Measurements from ENCODE around the gene CFAP77.

The CFAP77 gene

DNA sequence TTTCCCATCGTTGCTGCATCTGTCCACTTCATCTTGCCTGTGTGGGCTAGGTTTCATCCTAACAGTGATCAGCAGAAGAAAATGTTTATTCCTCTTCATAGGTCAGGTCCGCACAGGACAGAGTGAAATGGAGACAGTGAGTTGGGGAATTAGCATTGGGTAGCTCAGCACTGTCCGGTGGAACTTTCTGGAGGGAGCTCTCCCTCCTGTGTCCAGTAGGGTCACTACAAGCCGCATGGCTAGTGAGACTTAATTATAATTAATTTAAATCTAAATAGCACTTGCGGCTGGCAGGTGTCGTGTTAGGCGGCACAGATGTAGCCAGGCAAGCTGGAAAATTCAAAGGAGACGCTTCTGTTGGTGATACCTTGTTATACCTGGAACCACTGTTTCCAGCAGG, 48.4 kb downstream of the CFAP77 start:
- no peaks in the 10 kb centered on the region for H3K36me3 ChIP-seq (ENCODE audit: control insufficient read depth, insufficient read depth, low read length)
- H3K4me3 ChIP-seq (ENCODE audit: low read depth, low read length), result no peak overlapping the region
- no peaks in the 10 kb centered on the region for H3K9me3 ChIP-seq (ENCODE audit: control insufficient read depth, insufficient read depth, low read length)
- H3K9ac ChIP-seq (ENCODE audit: low read depth, low read length), result no peak overlapping the region
- H3K4me1 ChIP-seq (ENCODE audit: control insufficient read depth, insufficient read depth, low read length), result no peaks in the 10 kb centered on the region
- H3K27me3 ChIP-seq (ENCODE audit: control insufficient read depth, insufficient read depth, low read length), result no peaks in the 10 kb centered on the region

DNA sequence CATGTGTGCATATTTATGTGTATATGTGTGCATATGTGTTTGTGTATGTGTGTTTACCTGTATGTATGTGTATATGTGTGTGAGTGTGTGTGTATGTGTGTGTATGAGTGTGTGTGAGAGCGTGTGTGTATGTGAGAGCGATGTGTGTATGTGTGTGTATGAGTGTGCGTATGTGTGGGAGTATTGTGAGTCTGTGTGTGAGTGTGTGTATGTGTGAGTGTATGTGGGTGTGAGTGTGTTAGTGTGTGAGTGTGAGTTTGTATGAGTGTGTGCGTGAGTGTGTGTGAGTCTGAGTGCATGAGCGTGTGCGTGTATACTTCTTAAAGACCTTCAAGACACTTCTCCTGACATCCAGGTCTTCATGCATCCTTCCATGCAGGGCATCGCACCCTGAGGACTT, 49.6 kb downstream of the CFAP77 start:
- H3K4me1 ChIP-seq (ENCODE audit: control insufficient read depth, insufficient read depth, low read length), result no peaks in the 10 kb centered on the region
- no peaks in the 10 kb centered on the region for H3K27me3 ChIP-seq (ENCODE audit: control insufficient read depth, insufficient read depth, low read length)
- no peak overlapping the region for H3K9ac ChIP-seq (ENCODE audit: low read depth, low read length)
- no peaks in the 10 kb centered on the region for H3K9me3 ChIP-seq (ENCODE audit: control insufficient read depth, insufficient read depth, low read length)
- H3K4me3 ChIP-seq (ENCODE audit: low read depth, low read length), result no peak overlapping the region
- no peaks in the 10 kb centered on the region for H3K36me3 ChIP-seq (ENCODE audit: control insufficient read depth, insufficient read depth, low read length)

DNA sequence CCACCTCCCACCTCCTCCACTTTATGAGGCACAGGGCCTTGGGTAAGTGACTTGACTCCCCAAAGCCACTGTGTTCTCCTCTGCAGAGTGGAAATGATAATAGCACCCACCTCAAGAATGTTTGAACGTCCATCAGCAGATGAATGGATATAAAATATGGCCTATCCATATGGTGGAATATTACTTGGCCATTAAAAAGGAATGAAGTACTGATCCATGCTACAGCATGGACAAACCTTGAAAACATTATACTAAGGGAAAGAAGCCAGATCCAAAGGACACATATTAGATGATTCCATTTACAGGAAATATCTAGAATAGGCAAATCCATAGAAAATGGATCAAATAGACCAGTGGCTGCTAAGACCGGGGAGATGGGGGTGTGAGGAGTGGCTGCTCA, 50.2 kb downstream of the CFAP77 start:
- Histone ChIP-seq H3K27me3 (ENCODE audit: control insufficient read depth, insufficient read depth, low read length) (no peaks in the 10 kb centered on the region), H3K36me3 (ENCODE audit: control insufficient read depth, insufficient read depth, low read length) (no peaks in the 10 kb centered on the region), H3K4me1 (ENCODE audit: control insufficient read depth, insufficient read depth, low read length) (no peaks in the 10 kb centered on the region), H3K4me3 (ENCODE audit: low read depth, low read length) (no peak overlapping the region), H3K9me3 (ENCODE audit: control insufficient read depth, insufficient read depth, low read length) (no peaks in the 10 kb centered on the region), H3K9ac (ENCODE audit: low read depth, low read length) (no peak overlapping the region)

DNA sequence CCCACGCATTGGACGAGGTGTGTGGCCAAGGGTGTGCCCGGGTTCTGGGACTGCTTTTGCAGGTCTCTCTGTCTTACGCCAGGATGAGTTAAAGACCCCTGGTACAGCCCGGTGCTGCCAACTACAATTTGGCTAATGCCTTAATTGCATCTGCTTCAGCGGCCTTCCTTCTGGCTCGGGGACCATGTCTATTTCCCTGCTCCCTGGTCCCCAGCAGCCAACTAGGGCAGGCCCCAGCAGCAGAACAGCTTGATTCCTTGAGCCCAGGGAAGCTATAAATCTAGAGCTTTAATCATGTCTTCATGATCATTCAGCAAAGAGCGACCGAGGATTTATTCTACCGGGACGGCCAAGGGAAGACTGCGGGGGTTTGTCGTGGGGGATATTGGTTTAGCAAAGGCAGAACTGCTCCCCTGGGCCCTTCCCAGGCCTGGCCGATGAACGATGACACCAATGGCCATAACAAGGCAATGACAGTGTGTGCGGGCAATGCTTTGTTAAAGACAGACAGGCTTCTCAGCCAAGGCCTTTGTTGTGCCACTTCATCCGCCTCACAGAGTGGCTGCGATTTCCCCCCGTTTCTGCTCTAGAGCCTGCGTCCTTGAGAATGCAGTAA, 51.4 kb downstream of the CFAP77 start:
- Histone ChIP-seq H3K4me3 (ENCODE audit: low read depth, low read length) (no peak overlapping the region), H3K27me3 (ENCODE audit: control insufficient read depth, insufficient read depth, low read length) (no peaks in the 10 kb centered on the region)

GRCh38 chr9:132461971-132462370, 52.0 kb downstream of the CFAP77 start:
- H3K4me3 ChIP-seq (ENCODE audit: low read depth, low read length), result no peak overlapping the region
- no peaks in the 10 kb centered on the region for H3K4me1 ChIP-seq (ENCODE audit: control insufficient read depth, insufficient read depth, low read length)
- no peaks in the 10 kb centered on the region for H3K9me3 ChIP-seq (ENCODE audit: control insufficient read depth, insufficient read depth, low read length)
- H3K27me3 ChIP-seq (ENCODE audit: control insufficient read depth, insufficient read depth, low read length), result no peaks in the 10 kb centered on the region
- H3K36me3 ChIP-seq (ENCODE audit: control insufficient read depth, insufficient read depth, low read length), result no peaks in the 10 kb centered on the region
- H3K9ac ChIP-seq (ENCODE audit: low read depth, low read length), result no peak overlapping the region

More for the DNA sequence above, 51.4 kb downstream of the CFAP77 start:
- Histone ChIP-seq H3K36me3 (ENCODE audit: control insufficient read depth, insufficient read depth, low read length) (no peaks in the 10 kb centered on the region), H3K9me3 (ENCODE audit: control insufficient read depth, insufficient read depth, low read length) (no peaks in the 10 kb centered on the region), H3K9ac (ENCODE audit: low read depth, low read length) (no peak overlapping the region), H3K4me1 (ENCODE audit: control insufficient read depth, insufficient read depth, low read length) (no peaks in the 10 kb centered on the region)

DNA sequence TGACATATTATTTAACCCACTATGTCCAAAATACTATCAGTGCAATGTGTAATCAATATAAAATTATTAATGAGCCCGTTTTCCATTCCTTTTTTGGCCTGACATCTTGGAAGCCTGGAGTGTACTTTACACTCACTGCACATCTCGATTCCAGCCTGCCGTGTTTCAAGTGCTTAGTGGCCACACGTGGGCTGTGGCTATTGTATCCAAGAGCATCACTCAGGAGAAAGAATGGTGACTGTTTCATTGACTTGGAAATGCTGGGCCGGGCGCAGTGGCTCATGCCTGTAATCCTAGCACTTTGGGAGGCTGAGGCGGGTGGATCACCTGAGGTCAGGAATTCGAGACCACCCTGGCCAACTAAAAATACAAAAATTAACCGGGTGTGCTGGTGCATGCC, 54.5 kb downstream of the CFAP77 start:
- Histone ChIP-seq H3K9me3 (ENCODE audit: control insufficient read depth, insufficient read depth, low read length) (no peaks in the 10 kb centered on the region), H3K36me3 (ENCODE audit: control insufficient read depth, insufficient read depth, low read length) (no peaks in the 10 kb centered on the region), H3K4me1 (ENCODE audit: control insufficient read depth, insufficient read depth, low read length) (no peaks in the 10 kb centered on the region), H3K9ac (ENCODE audit: low read depth, low read length) (no peak overlapping the region), H3K4me3 (ENCODE audit: low read depth, low read length) (no peak overlapping the region), H3K27me3 (ENCODE audit: control insufficient read depth, insufficient read depth, low read length) (no peaks in the 10 kb centered on the region)

GRCh38 chr9:132465131-132465635, 55.2 kb downstream of the CFAP77 start:
- Histone ChIP-seq H3K27me3 (ENCODE audit: control insufficient read depth, insufficient read depth, low read length) (no peaks in the 10 kb centered on the region), H3K9me3 (ENCODE audit: control insufficient read depth, insufficient read depth, low read length) (no peaks in the 10 kb centered on the region), H3K4me1 (ENCODE audit: control insufficient read depth, insufficient read depth, low read length) (no peaks in the 10 kb centered on the region), H3K36me3 (ENCODE audit: control insufficient read depth, insufficient read depth, low read length) (no peaks in the 10 kb centered on the region), H3K9ac (ENCODE audit: low read depth, low read length) (no peak overlapping the region), H3K4me3 (ENCODE audit: low read depth, low read length) (no peak overlapping the region)

DNA sequence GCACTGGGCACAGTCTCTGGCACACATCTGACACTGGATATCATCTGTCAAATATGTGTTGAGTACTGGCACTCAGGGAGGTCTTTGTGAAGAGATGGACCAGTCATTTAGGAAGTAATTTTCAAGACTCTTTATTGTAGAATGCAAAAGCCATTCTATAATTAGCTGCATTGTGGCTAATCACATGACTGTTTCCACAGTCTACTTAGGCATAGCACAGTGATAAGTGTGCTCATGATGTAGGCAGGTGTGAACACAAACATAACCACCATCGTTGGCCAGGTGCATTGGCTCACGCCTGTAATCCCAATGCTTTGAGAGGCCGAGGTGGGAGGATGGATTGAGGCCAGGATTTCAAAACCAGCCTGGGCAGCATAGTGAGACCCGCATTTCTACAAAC, 62.2 kb downstream of the CFAP77 start:
- H3K9ac ChIP-seq (ENCODE audit: low read depth, low read length), result no peak overlapping the region
- H3K27me3 ChIP-seq (ENCODE audit: control insufficient read depth, insufficient read depth, low read length), result no peaks in the 10 kb centered on the region
- no peaks in the 10 kb centered on the region for H3K9me3 ChIP-seq (ENCODE audit: control insufficient read depth, insufficient read depth, low read length)
- no peaks in the 10 kb centered on the region for H3K36me3 ChIP-seq (ENCODE audit: control insufficient read depth, insufficient read depth, low read length)
- no peaks in the 10 kb centered on the region for H3K4me1 ChIP-seq (ENCODE audit: control insufficient read depth, insufficient read depth, low read length)
- H3K4me3 ChIP-seq (ENCODE audit: low read depth, low read length), result no peak overlapping the region

DNA sequence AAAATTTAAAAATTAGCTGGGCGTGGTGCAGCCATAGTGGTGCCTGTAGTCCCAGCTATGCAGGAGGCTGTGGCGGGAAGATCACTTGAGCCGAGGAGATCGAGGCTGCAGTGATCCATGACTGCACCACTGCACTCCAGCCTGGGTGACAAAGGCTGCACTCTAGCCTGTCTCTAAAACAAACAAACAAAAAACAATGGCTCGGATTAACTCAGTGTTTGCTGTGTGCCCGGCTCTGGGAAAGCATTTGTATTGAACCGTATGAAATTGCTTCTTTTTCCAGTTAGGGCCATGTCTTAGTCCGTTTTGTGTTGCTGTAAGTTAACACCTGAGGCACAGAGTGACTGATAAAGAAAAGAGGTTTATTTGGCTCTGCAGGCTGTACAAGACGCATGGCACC, 62.6 kb downstream of the CFAP77 start:
- H3K9ac ChIP-seq (ENCODE audit: low read depth, low read length), result no peak overlapping the region
- no peak overlapping the region for H3K4me3 ChIP-seq (ENCODE audit: low read depth, low read length)
- no peaks in the 10 kb centered on the region for H3K36me3 ChIP-seq (ENCODE audit: control insufficient read depth, insufficient read depth, low read length)
- no peaks in the 10 kb centered on the region for H3K9me3 ChIP-seq (ENCODE audit: control insufficient read depth, insufficient read depth, low read length)
- no peaks in the 10 kb centered on the region for H3K4me1 ChIP-seq (ENCODE audit: control insufficient read depth, insufficient read depth, low read length)
- H3K27me3 ChIP-seq (ENCODE audit: control insufficient read depth, insufficient read depth, low read length), result no peaks in the 10 kb centered on the region

- Histone ChIP-seq H3K4me3 (ENCODE audit: low read depth, low read length) (no peak overlapping the region), H3K27me3 (ENCODE audit: control insufficient read depth, insufficient read depth, low read length) (no peaks in the 10 kb centered on the region), H3K9me3 (ENCODE audit: control insufficient read depth, insufficient read depth, low read length) (no peaks in the 10 kb centered on the region), H3K4me1 (ENCODE audit: control insufficient read depth, insufficient read depth, low read length) (no peaks in the 10 kb centered on the region), H3K9ac (ENCODE audit: low read depth, low read length) (no peak overlapping the region), H3K36me3 (ENCODE audit: control insufficient read depth, insufficient read depth, low read length) (no peaks in the 10 kb centered on the region)
These were observed 64.2 kb downstream of the CFAP77 start for GRCh38 chr9:132474253-132474652.

DNA sequence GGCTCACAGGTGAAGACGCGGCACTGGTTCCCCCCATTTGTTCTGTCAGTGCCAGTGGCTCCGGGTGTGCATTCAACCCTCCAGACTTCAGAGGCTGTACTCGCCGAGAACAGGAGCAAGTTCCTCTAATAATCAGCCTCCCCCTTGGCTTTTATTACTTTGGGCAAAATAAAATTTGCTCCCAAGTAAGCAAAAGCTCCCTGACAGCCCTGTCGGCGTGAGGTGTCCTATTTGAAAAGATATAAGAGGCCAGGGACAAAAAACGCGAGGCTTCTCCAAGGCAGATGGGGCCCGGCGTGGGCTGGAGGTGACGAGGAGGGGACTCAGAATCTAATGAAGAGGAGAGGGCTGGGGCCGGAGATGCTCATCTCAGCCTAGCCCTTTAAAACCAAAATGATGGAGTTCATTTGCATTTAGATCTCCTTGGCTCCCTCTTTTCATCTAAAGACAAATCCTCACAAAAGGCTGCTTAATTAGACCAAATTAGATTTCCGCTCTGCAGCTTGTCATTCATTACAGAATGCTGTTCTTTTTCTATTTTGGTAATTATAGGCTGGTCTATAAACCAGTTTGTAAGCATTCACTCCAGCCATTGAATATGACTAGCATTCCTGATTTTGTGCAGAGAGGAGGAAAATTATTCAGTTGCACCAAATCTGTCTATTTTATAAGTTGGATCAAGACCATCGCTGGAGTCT, 68.5 kb downstream of the CFAP77 start:
- H3K27me3 ChIP-seq (ENCODE audit: control insufficient read depth, insufficient read depth, low read length), result no peaks in the 10 kb centered on the region
- H3K4me1 ChIP-seq (ENCODE audit: control insufficient read depth, insufficient read depth, low read length), result no peaks in the 10 kb centered on the region
- H3K9ac ChIP-seq (ENCODE audit: low read depth, low read length), result no peak overlapping the region
- H3K36me3 ChIP-seq (ENCODE audit: control insufficient read depth, insufficient read depth, low read length), result no peaks in the 10 kb centered on the region
- no peaks in the 10 kb centered on the region for H3K9me3 ChIP-seq (ENCODE audit: control insufficient read depth, insufficient read depth, low read length)
- no peak overlapping the region for H3K4me3 ChIP-seq (ENCODE audit: low read depth, low read length)

DNA sequence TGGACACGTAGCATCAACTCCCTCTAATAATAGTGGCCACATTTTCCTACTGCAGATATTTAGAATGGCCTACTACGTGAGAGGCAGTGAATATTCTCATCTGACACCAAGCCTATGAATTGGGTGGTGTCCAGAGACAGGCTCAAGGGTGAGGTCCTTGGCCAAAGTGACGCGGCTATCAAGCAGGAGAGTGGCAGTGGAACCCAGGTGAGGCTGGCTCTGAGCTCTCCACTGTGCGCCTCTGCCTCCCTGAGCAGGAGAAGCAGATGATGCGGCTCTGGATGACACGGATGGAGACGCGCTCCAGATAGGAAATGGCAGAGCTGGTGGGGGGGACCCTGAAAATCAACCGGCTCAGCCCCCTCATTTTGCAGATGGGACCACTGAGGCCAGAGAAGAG, 69.7 kb downstream of the CFAP77 start:
- no peaks in the 10 kb centered on the region for H3K4me1 ChIP-seq (ENCODE audit: control insufficient read depth, insufficient read depth, low read length)
- no peaks in the 10 kb centered on the region for H3K9me3 ChIP-seq (ENCODE audit: control insufficient read depth, insufficient read depth, low read length)
- H3K27me3 ChIP-seq (ENCODE audit: control insufficient read depth, insufficient read depth, low read length), result no peaks in the 10 kb centered on the region
- H3K36me3 ChIP-seq (ENCODE audit: control insufficient read depth, insufficient read depth, low read length), result no peaks in the 10 kb centered on the region
- H3K4me3 ChIP-seq (ENCODE audit: low read depth, low read length), result no peak overlapping the region
- no peak overlapping the region for H3K9ac ChIP-seq (ENCODE audit: low read depth, low read length)
